GM18526 (cell line): Measurements from ENCODE around the gene GAS6.

ENCODE experiments used
- POLR2A ChIP-seq: IDR thresholded peaks from 3 replicates; pipeline ENCODE4 v1.6.1; 2011; ENCODE audit not compliant: insufficient read length; ENCODE audit errors: extremely low read depth

Gene GAS6

GRCh38 chr13:113804703-113805430, 59.0 kb downstream of the GAS6 start:
- no peak for TF ChIP-seq POLR2A

DNA sequence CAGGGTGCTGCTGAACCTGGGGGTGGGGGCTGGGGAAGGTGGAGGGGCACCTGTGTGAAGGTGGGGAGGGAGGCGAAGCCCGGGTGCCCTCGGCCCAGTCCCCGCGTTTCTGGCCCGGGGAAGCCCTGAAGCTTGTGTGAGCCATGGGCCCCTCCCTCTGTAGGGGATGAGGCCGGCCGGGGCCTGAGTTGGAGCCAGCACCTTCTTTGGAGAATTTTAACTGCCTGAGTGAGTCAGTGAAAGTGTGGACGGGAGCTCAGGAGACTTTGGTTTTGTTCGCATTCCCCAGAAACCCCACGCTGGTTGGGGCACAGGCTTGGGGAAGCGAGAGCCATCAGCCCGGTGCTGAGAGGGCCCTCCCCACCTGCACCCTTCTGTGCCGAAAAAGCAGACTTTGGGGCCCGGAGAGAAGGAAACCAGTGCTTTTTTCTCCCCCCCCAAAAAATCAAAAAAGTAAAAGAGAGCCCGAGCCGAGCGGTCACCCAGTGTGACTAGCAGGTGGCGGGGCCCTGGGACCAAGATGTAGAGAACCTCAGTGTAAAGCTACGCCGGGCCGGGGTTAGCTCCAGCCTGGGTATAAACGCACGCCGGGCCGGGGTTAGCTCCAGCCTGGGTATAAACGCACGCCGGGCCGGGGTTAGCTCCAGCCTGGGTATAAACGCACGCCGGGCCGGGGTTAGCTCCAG, 59.7 kb downstream of the GAS6 start:
- TF ChIP-seq POLR2A: no peak

DNA sequence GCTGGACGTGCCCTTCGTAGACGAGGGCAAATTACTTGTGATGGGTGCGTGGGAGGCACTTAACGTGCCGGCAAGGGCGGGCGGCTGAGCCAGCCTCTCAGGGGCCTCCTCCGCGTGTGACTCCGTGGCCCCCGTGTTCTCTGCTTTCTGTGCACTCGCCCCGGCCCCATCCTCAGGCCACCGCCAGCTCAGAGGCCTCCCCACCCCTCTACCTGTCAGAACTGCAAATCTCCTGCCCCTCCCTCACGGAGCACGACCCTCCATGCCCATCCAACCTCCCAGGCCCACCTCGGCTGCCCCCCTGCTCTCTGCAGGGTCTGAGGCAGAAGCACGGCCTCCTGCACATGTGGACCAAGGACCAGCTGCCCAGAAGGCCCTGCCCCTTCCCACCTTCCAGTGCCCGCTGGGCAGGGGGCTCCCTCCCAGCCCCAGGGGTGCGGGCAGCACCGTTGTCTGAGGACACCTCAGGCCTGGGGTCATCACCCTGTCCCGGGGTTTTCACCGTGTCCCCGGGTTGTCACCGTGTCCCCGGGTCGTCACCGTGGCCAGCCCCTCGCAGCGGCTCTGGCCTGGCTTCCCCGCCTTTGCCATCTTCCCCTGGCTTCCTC, 60.4 kb downstream of the GAS6 start:
- TF ChIP-seq POLR2A: no peak

DNA sequence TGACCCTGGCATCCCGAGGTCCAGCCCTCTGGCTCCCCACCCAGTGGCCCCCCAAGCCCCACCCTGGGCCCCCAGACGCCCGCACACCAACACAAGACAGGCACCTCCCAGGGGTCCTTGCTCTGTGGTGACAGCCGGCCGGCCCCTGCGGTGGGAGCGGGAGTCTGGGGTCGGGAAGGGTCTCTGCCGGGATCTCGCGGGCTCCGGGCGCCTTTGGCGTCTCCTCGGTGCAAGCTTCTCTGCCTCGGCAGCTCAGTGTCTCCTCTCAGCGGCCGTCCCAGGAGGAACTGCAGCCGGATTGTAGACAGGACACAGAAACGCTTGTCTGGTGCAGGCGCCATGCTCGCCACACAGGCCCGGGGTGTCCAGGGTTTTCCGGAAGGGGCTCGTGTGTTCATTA, 61.1 kb downstream of the GAS6 start:
- no peak for TF ChIP-seq POLR2A

- no peak for TF ChIP-seq POLR2A
These were observed 61.8 kb downstream of the GAS6 start for GRCh38 chr13:113802090-113802531.

DNA sequence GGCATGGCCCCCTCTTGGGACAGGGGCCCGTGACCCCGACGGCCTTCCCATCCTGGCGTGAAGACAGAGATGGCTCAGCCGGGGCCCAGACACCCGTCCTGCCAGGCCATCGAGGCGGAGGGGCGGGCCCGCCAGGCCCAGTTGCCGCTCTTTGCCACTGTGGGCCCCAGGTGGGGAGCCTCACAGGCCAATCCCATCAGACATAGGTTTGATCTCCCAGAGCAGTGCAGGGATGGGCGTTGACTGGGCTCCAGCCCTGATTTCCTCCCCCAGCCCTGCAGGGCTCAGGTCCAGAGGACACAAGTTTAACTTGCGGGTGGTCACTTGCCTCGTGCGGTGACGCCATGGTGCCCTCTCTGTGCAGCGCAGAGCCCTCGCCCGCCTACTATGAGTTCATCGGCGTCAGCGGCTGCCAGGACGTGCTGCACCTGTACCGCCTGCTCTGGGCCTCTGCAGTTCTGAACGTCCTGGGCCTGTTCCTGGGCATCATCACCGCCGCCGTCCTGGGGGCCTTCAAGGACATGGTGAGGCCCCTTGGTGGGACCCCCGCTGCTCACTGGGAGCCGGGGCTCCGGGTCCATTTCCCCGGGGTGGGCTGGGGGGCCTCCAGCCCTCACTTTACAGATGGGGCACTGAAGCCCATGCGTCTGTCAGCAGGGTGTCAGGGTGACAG, 62.5 kb downstream of the GAS6 start:
- TF ChIP-seq POLR2A: no peak

DNA sequence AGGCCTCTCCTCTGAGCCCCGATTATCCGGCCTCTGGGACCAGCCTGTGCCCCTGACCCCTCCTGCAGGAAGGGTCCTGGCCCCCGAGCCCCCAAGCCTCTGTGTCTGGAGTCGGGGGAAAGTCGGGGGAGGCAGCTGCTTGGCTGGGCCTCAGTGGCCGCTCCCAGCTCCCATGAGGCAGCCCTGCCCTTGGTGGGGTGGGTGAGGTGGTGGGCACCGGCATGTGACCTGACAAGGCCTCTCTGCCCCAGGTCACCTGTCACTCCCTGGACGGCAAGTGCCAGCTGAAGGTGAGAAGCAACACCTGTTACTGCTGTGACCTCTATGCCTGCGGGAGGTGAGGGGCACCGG, 63.3 kb downstream of the GAS6 start:
- TF ChIP-seq POLR2A: no peak

- no peak for TF ChIP-seq POLR2A
These were observed 65.6 kb downstream of the GAS6 start for GRCh38 chr13:113798200-113798811.

DNA sequence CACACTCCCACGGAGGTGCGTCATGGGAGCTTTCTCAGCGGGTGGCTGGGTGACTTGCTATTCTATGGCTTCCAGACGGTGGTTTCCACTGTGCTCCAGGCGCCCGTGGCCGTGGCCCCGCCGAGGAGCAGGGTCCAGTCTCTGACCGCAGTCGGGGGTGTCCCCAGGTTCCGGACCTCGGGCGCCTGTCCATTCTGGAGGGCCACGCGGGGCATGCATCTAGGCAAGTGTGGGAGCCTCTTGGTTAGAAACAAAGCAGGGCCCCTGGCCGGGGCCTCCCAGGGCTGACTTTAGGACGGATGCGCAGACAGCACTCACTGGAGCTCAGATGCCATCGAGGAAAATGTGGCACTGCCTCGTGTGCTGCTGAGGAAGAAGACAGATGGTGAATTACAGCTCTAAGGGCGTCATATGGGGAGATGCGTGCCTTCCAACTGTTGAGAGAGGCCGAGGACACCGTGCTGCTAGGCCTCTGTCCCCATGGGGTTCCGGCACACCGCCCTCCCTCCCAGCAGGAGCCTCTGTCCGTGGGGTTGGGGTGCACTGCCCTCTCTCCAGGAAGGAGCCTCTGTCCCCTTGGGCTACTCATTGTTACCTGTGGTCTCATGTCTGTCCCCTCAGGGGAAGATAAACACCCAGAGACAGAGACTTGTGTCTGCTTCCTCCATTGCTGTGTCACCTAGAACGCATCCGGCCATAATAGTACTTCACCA, 66.8 kb downstream of the GAS6 start:
- TF ChIP-seq POLR2A: no peak

DNA sequence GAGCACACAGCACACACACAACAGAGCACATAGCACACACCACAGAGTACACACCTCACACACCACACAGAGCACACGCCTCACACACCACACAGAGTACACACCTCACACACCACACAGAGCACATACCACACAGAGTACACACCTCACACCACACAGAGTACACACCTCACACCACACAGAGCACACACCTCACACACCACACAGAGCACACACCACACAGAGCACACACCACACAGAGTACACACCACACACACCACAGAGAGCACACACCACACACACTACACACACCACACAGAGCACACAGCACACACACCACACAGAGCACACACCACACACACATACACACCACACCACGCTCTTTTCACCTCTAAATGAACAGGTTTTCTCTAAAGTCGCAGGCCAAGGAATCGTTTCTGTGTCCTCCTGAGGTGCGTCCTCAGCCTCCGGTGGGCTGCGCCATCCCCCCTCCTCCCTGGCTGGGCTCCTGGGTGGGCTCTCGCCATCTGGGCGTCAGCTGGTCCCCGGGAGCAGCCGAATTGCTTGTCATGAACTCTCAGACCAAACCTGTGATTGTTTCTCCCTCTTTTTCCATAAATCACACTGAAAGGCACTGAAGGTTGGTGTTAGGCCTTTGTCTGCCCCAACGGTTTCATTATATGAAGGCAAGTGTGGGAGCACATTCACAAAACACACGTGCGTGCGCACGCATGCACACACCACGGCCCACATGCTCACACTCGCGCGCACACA, 67.5 kb downstream of the GAS6 start:
- no peak for TF ChIP-seq POLR2A

GRCh38 chr13:113794764-113795173, 69.1 kb downstream of the GAS6 start:
- no peak for TF ChIP-seq POLR2A

GRCh38 chr13:113794086-113794485, 69.8 kb downstream of the GAS6 start:
- TF ChIP-seq POLR2A: no peak

DNA sequence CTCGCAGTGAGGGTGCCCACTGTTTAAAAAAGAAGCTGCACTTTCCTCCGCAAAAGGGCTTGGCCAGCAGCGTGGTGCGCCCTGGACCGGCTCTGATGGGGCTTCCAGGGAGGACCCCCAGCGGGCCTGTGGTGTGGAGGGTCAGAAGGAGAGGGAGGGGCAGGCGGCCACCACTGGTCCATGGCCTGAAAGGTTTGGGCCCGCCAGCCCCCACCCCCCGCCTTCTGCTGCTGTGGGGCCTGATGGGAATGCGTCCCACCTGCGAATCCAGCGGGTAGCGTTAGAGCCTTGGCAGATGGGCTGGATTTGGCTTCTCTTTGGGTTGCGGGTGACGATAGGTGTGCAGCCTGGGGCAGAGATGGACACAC, 70.2 kb downstream of the GAS6 start:
- no peak for TF ChIP-seq POLR2A

DNA sequence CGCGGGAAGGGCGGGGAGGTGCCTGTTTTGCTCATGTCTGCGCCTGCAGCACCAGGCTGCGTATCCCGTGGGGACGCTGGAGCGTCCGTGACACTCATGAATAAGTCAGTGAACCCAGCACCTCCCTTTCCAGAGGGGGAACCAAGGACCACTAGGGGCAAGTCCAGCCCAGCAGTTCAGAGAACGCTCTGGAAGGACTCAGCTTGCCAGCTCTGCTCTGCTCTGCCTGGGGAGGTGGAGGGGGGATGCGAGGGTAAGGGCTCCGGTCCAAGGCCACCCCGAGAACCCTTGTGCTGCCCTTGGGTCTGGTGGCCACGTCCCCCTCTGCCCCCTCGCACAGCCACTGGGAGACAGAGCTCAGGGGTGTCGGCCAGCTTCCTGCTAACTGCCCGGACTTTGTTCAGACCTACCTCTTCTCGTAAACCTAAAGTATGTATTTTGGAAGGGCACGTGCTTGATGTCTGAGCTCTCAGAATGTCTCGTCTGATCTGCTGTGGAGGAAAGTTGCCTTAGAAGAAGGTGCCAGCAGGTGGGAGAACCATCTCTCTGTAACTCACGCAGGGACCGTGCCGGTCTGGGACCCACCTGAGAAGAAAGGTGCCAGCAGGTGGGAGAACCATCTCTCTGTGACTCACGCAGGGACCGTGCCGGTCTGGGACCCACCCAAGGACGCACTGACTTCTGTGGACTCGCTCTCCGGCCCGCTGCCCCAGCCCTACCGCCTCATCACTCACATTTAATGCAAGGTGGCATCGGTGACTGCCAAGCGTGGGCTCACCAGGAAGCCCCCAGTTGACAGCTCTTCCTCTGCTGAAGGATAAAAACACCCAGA, 70.8 kb downstream of the GAS6 start:
- no peak for TF ChIP-seq POLR2A
